ENCODE data around the gene ELK4.
A peak's percentile ranks its signal among the peaks of the same experiment; 100 is the strongest.

Gene ELK4

DNA sequence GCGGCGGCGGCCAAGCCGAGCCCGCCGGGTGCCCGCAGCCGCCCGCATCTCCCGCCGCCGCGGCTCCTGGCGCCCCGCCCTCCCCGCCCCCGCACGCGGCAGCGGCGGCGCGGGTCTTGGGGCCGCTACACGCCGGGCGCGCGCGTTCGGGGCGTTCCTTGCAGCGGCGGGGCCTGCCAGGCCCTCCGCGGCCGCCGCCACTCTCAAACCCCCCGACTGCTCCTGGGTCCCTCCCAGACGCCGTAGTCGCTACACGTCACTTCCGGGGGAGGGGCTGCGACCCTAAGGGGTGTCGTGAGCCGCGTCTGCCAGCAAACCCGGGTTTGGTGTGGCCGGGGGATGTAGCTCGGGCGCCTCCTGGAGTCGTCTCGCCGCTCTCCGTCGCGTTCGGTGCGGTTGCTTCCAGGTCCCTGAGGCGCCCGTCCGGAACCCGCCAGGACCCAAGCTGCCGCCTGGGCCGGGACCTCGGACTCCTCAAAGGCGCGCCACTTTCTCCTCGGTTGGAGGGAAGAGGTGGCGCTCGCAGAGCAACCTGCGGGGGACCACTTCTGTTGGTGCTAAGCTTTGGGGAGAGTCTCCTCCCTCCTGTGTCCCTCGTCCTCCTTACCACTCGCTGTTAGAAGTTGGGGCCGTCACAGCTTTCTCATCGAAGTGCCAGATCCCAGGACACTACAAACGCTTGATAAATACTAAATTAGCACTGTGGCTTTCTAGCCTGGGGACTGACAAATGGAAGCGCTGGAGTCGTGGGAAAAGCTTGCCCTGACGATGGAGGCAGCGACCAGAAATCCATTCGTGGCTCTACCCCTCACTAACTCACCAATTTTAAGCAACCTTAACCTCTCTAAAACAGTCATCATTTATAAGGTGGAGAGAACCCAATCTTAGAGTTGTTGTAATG lies at the start of gene ELK4:
Gene ELK4, minus strand, starts transcription at position 244 of the 901 bp plus-strand sequence. CDS start 8,129 bp downstream, outside the sequence.
- peak; percentile 84 to 99 (median 96) for DNase-seq

- DNase-seq: no peak
These were observed 49.6 kb upstream of the ELK4 start for GRCh38 chr1:205681364-205681763.

DNA sequence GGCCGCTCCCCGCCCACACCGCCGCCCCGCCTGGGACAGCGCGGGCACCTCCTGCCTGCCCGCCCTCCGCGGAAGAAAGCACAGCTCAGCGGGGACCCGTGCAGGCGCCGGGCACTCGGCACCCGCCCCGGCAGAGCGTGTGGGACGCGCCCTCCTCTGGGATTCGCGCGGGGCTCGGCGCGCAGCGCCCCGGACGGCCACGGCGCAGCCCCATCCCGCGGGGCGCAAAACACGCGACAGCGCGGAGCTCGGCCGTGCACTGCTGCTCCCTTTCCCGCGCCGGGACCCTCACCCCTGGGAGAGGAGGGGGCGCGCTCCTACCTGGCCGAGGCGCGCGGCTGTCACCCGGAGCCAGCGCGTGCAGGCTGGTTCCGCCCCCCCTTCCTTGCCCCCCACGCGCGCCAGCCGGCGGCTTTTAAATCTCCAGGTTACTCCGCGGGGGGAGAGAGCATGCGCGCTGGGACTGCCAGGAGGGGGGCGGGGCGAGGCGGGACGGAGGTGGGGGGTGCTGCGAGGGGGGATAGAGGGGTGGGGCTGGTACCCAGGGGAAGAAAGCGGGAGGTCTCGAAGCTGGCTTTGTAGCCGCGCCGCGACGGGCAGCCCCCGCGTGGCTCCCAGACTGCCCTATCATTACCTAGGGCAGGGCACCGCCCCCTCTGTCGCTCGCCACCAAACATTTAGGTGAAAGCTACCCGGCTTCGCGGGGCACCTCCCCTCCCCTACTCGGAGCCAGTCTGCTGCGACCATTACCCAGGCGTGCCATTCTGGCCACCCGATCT lies 48.5 kb upstream of the ELK4 start, which contains the start of gene SLC45A3:
Gene SLC45A3, minus strand, starts transcription at position 437 of the 779 bp plus-strand sequence. CDS start 15,853 bp downstream, outside the sequence.
- DNase-seq: peak in 25 of 56 donors; percentile 24 to 68 (median 48)

- peak in 3 of 56 donors; percentile 12 to 30 (median 30) for DNase-seq
These were observed 46.7 kb upstream of the ELK4 start for GRCh38 chr1:205678286-205679111.

GRCh38 chr1:205677167-205677566 lies 45.4 kb upstream of the ELK4 start:
- peak in 2 of 56 donors; percentile 52 to 59 for DNase-seq

DNA sequence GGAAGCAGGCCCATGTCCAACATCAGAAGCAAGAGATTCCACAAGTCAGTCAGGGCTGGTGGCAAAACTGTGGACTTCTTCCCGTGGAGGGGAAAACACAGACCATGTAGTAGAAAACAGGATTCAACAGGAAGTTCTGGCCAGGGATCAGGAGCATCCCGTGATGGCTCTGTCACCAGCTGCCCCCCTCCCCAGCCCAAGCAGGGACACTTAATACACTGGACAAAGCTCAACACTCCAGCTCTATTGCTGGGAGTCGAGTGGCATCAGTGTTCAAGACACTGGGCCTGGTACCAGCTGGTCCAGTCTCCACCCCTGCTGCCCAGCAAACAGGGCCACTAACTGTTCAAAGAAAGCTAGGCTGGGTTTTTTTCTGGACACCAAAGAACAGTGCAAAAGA lies 44.8 kb upstream of the ELK4 start:
- DNase-seq: peak in 52 of 56 donors; percentile 26 to 91 (median 74)

GRCh38 chr1:205676002-205676401 lies 44.2 kb upstream of the ELK4 start:
- DNase-seq: no peak

GRCh38 chr1:205675247-205675646 lies 43.4 kb upstream of the ELK4 start:
- DNase-seq: no peak

GRCh38 chr1:205672970-205673369 lies 41.2 kb upstream of the ELK4 start:
- no peak for DNase-seq

GRCh38 chr1:205672395-205672889 lies 40.6 kb upstream of the ELK4 start:
- DNase-seq: no peak

DNA sequence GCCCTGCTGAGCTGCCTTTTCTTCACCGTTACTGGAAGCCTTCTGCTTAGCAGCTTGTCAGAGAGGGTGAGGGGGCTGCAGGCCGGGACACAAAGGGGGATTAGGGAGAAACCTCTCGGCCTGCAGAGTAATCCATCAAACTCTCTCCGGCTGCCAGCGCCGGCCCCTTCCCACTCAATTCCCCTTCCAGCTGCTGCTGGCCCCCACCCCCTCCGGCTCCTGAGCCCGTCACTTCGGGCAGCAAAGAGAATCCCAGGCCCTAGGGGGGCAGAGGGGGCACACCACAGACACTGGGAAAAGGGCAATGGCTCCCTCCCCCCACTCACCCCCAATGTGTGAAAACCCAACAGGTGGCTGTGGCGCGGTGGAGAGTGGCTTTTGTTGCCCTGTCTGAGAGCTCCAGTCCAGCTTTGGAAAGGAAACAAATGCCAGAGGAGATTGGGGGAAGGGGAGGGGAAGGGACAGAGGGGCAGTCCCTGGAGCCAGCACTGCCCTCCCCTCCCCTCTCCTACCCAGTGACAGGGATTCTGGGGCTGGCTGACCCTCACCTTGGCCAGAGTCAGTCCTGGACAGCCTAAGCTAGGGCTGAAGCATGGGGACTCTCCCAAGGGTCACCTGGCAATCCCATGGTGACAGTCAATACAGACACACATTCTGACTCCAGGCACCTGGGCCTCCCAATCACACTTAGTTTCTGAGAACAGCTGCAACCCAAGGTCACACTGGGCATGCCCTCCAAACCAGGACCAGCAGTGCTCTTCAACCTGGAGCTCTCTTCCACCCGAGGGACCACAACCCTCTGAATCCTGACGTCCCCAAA lies 39.0 kb upstream of the ELK4 start:
- DNase-seq: peak in 1 of 56 donors; percentile 13

DNA sequence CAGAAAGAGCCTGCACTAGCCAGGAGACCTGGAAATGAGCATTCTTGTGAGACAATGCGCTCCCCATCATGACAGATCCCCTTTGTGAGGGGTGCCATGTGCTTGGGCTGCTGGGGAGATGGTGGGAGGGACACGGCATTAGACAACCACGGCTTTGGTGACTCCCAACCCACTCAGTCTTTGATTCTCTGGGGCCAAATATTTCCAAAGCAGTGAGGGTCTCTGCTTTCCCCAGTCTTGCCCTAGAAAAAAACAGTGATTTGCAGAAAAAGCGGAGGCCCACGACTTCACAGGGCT lies 38.3 kb upstream of the ELK4 start:
- peak in 9 of 56 donors; percentile 26 to 58 (median 35) for DNase-seq

GRCh38 chr1:205669341-205670149 lies 37.7 kb upstream of the ELK4 start:
- DNase-seq: peak in 30 of 56 donors; percentile 25 to 69 (median 56)

GRCh38 chr1:205668951-205669340 lies 37.1 kb upstream of the ELK4 start:
- peak in 1 of 56 donors; percentile 32 for DNase-seq

GRCh38 chr1:205667909-205668643 lies 36.3 kb upstream of the ELK4 start:
- peak in 14 of 56 donors; percentile 20 to 56 (median 37) for DNase-seq

DNA sequence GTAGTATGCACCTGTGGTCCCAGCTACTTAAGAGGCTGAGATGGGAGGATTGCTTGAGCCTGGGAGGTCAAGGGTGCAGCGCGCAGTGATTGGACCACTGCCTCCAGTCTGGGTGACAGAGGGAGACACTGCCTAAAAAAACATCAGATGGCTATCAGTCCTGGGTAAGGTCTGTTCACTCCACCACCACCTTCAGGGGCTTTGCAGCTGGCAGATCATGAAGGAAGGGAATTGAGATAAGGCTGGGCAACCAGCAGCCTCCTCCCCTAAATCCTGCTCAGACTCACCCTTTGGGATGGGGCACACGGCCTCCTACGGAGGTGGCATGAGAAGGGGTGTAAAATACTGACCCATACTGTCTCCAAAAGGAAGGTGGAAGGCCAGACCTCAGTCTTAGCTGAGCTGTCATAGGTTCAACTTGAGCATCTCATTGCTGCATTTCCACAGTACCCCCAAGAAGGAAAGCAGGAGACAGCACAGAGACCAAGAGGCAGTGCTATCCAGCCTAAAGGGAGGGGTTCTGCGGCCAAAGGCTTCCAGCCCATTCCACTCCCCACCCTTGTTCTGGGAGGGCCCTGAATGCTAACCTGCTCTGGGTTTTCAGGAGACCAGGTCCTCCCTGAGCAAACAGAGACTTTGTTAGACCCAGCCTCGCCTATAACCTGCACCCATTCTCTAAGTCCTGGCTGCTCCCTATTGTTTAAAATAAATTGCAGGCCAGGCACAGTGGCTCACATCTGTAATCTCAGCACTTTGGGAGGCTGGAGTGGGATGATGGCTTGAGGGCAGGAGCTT lies 34.8 kb upstream of the ELK4 start:
- DNase-seq: no peak

GRCh38 chr1:205665201-205666045 lies 33.6 kb upstream of the ELK4 start:
- DNase-seq: no peak

All from amygdala (tissue), 56 donors.